GM23338 (cell line): ENCODE results near the gene CD28. TPM values are rescaled to one million over a fixed set of nuclear protein-coding genes. Genes with fewer than 3 reads are reported as not detected.

ENCODE experiments used
- ATAC-seq: fragments of 200-7000 bp; cut with Tn5 transposase; 3 replicates; pipeline ENCODE4 v1.9.1; 2020
- DNase-seq: peaks from one replicate; pipeline ENCODE4 v3.0.0-alpha.2; 2015; ENCODE audit warnings: low spot score
- H2AFZ ChIP-seq: fragments of 200-600 bp; sonication (generic); 2 replicates; pipeline ENCODE4 v1.8.0; 2016; ENCODE audit warnings: antibody characterized with exemption, mild to moderate bottlenecking, moderate library complexity
- H3F3A ChIP-seq: fragments of 200-600 bp; sonication (generic); replicated peaks from 2 replicates; pipeline ENCODE4 v1.8.0; 2017; ENCODE audit warnings: antibody characterized with exemption, mixed run types, low read depth
- H3K27ac ChIP-seq: fragments of 200-600 bp; sonication (generic); 2 replicates; pipeline ENCODE4 v1.6.1; 2016; ENCODE audit warnings: low read depth
- H3K27me3 ChIP-seq: fragments of 200-600 bp; sonication (generic); 2 replicates; pipeline ENCODE4 v1.8.0; 2016; ENCODE audit warnings: mild to moderate bottlenecking, mixed run types, moderate library complexity; ENCODE audit not compliant: insufficient read depth
- H3K36me3 ChIP-seq: fragments of 200-600 bp; sonication (generic); 2 replicates; pipeline ENCODE4 v1.8.0; 2016; ENCODE audit warnings: mild to moderate bottlenecking; ENCODE audit not compliant: insufficient read depth
- H3K4me1 ChIP-seq: fragments of 200-600 bp; sonication (generic); 2 replicates; pipeline ENCODE4 v1.8.0; 2016; ENCODE audit warnings: mild to moderate bottlenecking, moderate library complexity; ENCODE audit not compliant: insufficient read depth
- H3K4me2 ChIP-seq: fragments of 200-600 bp; sonication (generic); 2 replicates; pipeline ENCODE4 v1.7.1; 2017; ENCODE audit warnings: mixed run types
- H3K4me3 ChIP-seq: fragments of 200-600 bp; sonication (generic); 2 replicates; pipeline ENCODE4 v1.6.1; 2016; ENCODE audit warnings: mixed run types
- H3K79me2 ChIP-seq: fragments of 200-600 bp; sonication (generic); replicated peaks from 2 replicates; pipeline ENCODE4 v1.8.0; 2017; ENCODE audit warnings: mild to moderate bottlenecking; ENCODE audit not compliant: insufficient read depth
- H3K9me2 ChIP-seq: fragments of 200-600 bp; sonication (generic); 2 replicates; pipeline ENCODE4 v1.8.0; 2017; ENCODE audit not compliant: insufficient read depth
- H4K20me1 ChIP-seq: fragments of 200-600 bp; sonication (generic); replicated peaks from 2 replicates; pipeline ENCODE4 v1.8.0; 2017; ENCODE audit warnings: mild to moderate bottlenecking; ENCODE audit not compliant: insufficient read depth
- H3K27ac Mint-ChIP-seq: 2 replicates; pipeline ENCODE4 v1.8.0; 2020; ENCODE audit warnings: inconsistent platforms, mild to moderate bottlenecking, moderate library complexity, mixed read lengths
- H3K27me3 Mint-ChIP-seq: 3 replicates; pipeline ENCODE4 v1.8.0; 2022; ENCODE audit warnings: low read depth, mild to moderate bottlenecking, moderate library complexity, mixed read lengths, inconsistent platforms; ENCODE audit not compliant: insufficient read depth, poor library complexity
- H3K36me3 Mint-ChIP-seq: 3 replicates; pipeline ENCODE4 v1.8.0; 2021; ENCODE audit warnings: low read depth, mild to moderate bottlenecking, inconsistent platforms, moderate library complexity, mixed read lengths
- H3K4me1 Mint-ChIP-seq: 3 replicates; pipeline ENCODE4 v1.8.0; 2020; ENCODE audit warnings: mild to moderate bottlenecking, inconsistent platforms, mixed read lengths
- H3K4me3 Mint-ChIP-seq: 3 replicates; pipeline ENCODE4 v1.8.0; 2021; ENCODE audit warnings: moderate library complexity, mild to moderate bottlenecking, inconsistent platforms, mixed read lengths
- H3K9me3 Mint-ChIP-seq: 3 replicates; pipeline ENCODE4 v1.8.0; 2020; ENCODE audit warnings: moderate library complexity, mild to moderate bottlenecking, inconsistent platforms, mixed read lengths
- CREB1 ChIP-seq: fragments of 250-450 bp; sonication (Bioruptor Pico); IDR thresholded peaks from 2 replicates; pipeline ENCODE4 v1.5.0; 2020; ENCODE audit warnings: low read depth, mild to moderate bottlenecking, moderate library complexity
- EZH2 ChIP-seq: fragments of 200-600 bp; sonication (generic); IDR thresholded peaks from one replicate; pipeline ENCODE4 v1.8.0; 2017; ENCODE audit warnings: antibody characterized with exemption, mild to moderate bottlenecking, low read depth; ENCODE audit not compliant: unreplicated experiment
- EZH2phosphoT487 ChIP-seq: fragments of 200-600 bp; sonication (generic); IDR thresholded peaks from one replicate; pipeline ENCODE4 v1.8.1; 2018; ENCODE audit warnings: antibody characterized with exemption; ENCODE audit not compliant: unreplicated experiment
- JUNB ChIP-seq: IDR thresholded peaks from one replicate; pipeline ENCODE4 v1.6.1; 2016; ENCODE audit warnings: antibody characterized with exemption; ENCODE audit not compliant: unreplicated experiment
- NANOG ChIP-seq: IDR thresholded peaks from 2 replicates; pipeline ENCODE4 v1.6.1; 2016; ENCODE audit warnings: antibody characterized with exemption, borderline replicate concordance
- POLR2AphosphoS5 ChIP-seq: IDR thresholded peaks from 2 replicates; pipeline ENCODE4 v1.6.1; 2016; ENCODE audit warnings: antibody characterized with exemption, low read depth
- STAT1 ChIP-seq: IDR thresholded peaks from one replicate; pipeline ENCODE4 v1.6.1; 2016; ENCODE audit warnings: antibody characterized with exemption; ENCODE audit not compliant: unreplicated experiment
- ZNF331 ChIP-seq: fragments of 250-450 bp; sonication (Bioruptor Pico); IDR thresholded peaks from 2 replicates; pipeline ENCODE4 v1.5.0; 2020; ENCODE audit warnings: low read depth, mild to moderate bottlenecking, moderate library complexity
- ZNF462 ChIP-seq: fragments of 250-450 bp; sonication (Bioruptor Pico); IDR thresholded peaks from 2 replicates; pipeline ENCODE4 v1.5.0; 2020; ENCODE audit warnings: mild to moderate bottlenecking, moderate library complexity
- polyA plus RNA-seq: library from polyadenylated mRNA; unstranded; fragments of >200 nt; fragmentation: Nextera tagmentation; extraction: Ambion mirVana; gene quantifications from 2 replicates; pipeline ENCODE4 v1.2.1, GENCODE V29; 2016
- total RNA-seq: library from RNA; depleted of rRNA; stranded (reverse); fragments of >200 nt; shearing (Covaris generic); gene quantifications from 2 replicates; pipeline ENCODE4 v1.2.3, GENCODE V29; 2014
- TF ChIP-seq, protein P1 (sequence below): IDR thresholded peaks from 2 replicates; pipeline ENCODE4 v1.6.1; 2016; ENCODE audit warnings: antibody characterized with exemption
- TF ChIP-seq, protein P2 (sequence below): IDR thresholded peaks from one replicate; pipeline ENCODE4 v1.6.1; 2018; ENCODE audit warnings: antibody characterized with exemption; ENCODE audit not compliant: unreplicated experiment

Gene CD28
- total and polyA plus RNA-seq, 2 experiments from 2014 or later = not detected

- TF ChIP-seq, protein P1, sequence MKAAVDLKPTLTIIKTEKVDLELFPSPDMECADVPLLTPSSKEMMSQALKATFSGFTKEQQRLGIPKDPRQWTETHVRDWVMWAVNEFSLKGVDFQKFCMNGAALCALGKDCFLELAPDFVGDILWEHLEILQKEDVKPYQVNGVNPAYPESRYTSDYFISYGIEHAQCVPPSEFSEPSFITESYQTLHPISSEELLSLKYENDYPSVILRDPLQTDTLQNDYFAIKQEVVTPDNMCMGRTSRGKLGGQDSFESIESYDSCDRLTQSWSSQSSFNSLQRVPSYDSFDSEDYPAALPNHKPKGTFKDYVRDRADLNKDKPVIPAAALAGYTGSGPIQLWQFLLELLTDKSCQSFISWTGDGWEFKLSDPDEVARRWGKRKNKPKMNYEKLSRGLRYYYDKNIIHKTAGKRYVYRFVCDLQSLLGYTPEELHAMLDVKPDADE = no peak
Observed at GRCh38 chr2:203673933-203674332, 32.5 kb upstream of the CD28 start (continued).

- Mint-ChIP-seq H3K4me3 (no peak overlapping the region), H3K27ac (no peak overlapping the region), H3K27me3 (no peaks in the 10 kb centered on the region), H3K4me1 (no peaks in the 10 kb centered on the region), H3K36me3 (no peaks in the 10 kb centered on the region), H3K9me3 (peaks cover 3% of the 10 kb centered on the region; the same call in 2 of the 3 replicates)
- DNase-seq = no peak
- H3K9me2 ChIP-seq = peaks cover 7% of the 10 kb centered on the region; the same call in 1 of the 2 replicates
- no peaks in the 10 kb centered on the region for H3K4me1 ChIP-seq
- no peaks in the 10 kb centered on the region for H4K20me1 ChIP-seq
- TF ChIP-seq NANOG (no peak), EZH2 (no peak), JUNB (no peak), EZH2phosphoT487 (no peak), ZNF331 (CRISPR knock-in tag) (no peak)
- H3K27ac ChIP-seq = no peak overlapping the region
- no peaks in the 10 kb centered on the region for H3K27me3 ChIP-seq
- H3F3A ChIP-seq = no peaks in the 10 kb centered on the region
- no peak overlapping the region for H3K4me2 ChIP-seq
- H3K36me3 ChIP-seq = no peaks in the 10 kb centered on the region
- H3K79me2 ChIP-seq = no peaks in the 10 kb centered on the region
- H2AFZ ChIP-seq = no peak overlapping the region
- ATAC-seq = no peak
- no peak overlapping the region for H3K4me3 ChIP-seq
Observed at GRCh38 chr2:203675086-203675485, 31.4 kb upstream of the CD28 start.

GRCh38 chr2:203678971-203679370, 27.5 kb upstream of the CD28 start:
- Histone ChIP-seq H3K4me3 (no peak overlapping the region), H3K27ac (no peak overlapping the region), H3K27me3 (no peaks in the 10 kb centered on the region), H3F3A (no peaks in the 10 kb centered on the region), H3K4me1 (no peaks in the 10 kb centered on the region), H3K4me2 (no peak overlapping the region), H3K79me2 (no peaks in the 10 kb centered on the region), H3K36me3 (no peaks in the 10 kb centered on the region), H4K20me1 (no peaks in the 10 kb centered on the region), H2AFZ (no peak overlapping the region), H3K9me2 (no peaks in the 10 kb centered on the region; the same call in 1 of the 2 replicates)
- DNase-seq = no peak
- no peaks in the 10 kb centered on the region for H3K36me3 Mint-ChIP-seq
- no peak overlapping the region for H3K4me3 Mint-ChIP-seq
- no peak overlapping the region for H3K27ac Mint-ChIP-seq
- H3K9me3 Mint-ChIP-seq = no peaks in the 10 kb centered on the region
- peaks cover 3% of the 10 kb centered on the region for H3K27me3 Mint-ChIP-seq
- ATAC-seq = no peak
- no peaks in the 10 kb centered on the region for H3K4me1 Mint-ChIP-seq
- no peak for TF ChIP-seq POLR2AphosphoS5
- TF ChIP-seq, protein P2, sequence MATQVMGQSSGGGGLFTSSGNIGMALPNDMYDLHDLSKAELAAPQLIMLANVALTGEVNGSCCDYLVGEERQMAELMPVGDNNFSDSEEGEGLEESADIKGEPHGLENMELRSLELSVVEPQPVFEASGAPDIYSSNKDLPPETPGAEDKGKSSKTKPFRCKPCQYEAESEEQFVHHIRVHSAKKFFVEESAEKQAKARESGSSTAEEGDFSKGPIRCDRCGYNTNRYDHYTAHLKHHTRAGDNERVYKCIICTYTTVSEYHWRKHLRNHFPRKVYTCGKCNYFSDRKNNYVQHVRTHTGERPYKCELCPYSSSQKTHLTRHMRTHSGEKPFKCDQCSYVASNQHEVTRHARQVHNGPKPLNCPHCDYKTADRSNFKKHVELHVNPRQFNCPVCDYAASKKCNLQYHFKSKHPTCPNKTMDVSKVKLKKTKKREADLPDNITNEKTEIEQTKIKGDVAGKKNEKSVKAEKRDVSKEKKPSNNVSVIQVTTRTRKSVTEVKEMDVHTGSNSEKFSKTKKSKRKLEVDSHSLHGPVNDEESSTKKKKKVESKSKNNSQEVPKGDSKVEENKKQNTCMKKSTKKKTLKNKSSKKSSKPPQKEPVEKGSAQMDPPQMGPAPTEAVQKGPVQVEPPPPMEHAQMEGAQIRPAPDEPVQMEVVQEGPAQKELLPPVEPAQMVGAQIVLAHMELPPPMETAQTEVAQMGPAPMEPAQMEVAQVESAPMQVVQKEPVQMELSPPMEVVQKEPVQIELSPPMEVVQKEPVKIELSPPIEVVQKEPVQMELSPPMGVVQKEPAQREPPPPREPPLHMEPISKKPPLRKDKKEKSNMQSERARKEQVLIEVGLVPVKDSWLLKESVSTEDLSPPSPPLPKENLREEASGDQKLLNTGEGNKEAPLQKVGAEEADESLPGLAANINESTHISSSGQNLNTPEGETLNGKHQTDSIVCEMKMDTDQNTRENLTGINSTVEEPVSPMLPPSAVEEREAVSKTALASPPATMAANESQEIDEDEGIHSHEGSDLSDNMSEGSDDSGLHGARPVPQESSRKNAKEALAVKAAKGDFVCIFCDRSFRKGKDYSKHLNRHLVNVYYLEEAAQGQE = no peak
- no peak for TF ChIP-seq STAT1
- TF ChIP-seq EZH2 = no peak
- TF ChIP-seq NANOG = no peak
- no peak for TF ChIP-seq CREB1 (CRISPR knock-in tag)
- TF ChIP-seq ZNF462 = no peak
